SKM-1 treated with dmso at 0.1 percent for 144 hours (cell line): ENCODE measurements around the gene SWI5.
"Not testable (repeated sequence)": the region's sequence is repeated elsewhere in the genome, so short reads cannot be mapped to it uniquely, and the experiment has no call there.

Experiments used
- DNase-seq: peaks from one replicate; lab custom pipeline; 2025; ENCODE audit not compliant: unreplicated experiment; lab: John Stamatoyannopoulos, UW

The SWI5 gene

DNA sequence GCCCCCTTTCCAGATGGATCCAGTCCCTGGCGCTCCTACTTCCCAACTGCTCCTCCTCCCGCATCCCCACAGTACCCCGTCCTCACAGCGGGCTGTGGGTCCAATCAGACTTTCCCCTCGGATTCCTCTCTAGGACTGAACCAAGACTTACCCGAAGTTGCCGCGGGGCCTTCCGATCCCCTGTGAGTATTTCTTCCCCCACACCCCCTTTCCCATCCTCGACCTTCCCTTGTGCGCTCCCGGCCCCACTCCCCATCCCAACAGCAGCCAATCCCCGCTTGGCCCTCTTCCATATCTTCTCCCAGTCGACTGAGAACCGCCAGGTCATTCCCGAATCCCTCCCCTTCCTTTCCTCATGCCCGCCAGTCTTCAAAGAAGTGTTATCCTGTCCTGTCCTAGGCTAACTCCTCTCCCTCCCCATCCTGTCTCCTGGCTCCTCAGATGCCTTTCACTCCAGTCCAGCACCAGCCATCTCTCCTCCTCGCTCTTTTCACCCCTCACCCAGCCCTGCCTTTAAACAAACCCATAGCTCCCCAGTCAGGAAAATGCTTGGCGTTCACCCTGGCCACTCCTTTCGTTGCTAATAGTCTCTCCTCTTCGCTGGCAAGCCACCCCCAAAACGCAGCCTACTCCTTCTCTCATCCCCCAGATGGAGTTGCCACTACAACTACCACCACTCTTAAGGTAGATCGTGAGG is 646 bp downstream of the SWI5 start:
- DNase-seq = no peak

GRCh38 chr9:128279088-128280073 is 3.3 kb downstream of the SWI5 start:
- not testable (repeated sequence) for DNase-seq

- peak; percentile 39 for DNase-seq
Measured at GRCh38 chr9:128280084-128280622, 4.1 kb downstream of the SWI5 start.

DNA sequence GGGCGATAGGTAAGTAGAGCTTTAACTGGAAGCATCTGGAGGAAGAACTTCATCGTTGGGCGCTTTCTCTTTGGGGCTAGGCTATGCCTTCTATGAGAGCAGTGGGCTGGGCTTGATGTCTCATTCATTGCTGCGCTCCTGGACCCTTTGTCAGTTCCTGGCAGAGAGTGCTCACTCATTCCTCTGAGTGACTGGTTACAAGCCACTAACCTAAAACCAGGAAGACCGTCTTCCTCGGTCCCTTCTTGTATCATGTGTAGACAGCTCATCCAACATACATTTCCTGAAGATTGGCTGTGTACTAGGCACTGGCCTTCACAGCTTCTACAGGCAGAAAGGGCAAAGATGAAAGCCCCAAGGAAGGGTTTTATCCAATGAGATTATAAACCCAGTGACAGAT is 6.4 kb downstream of the SWI5 start:
- DNase-seq = no peak

GRCh38 chr9:128285033-128285784 is 9.1 kb downstream of the SWI5 start:
- no peak for DNase-seq

GRCh38 chr9:128286440-128286839 is 10.4 kb downstream of the SWI5 start:
- no peak for DNase-seq

GRCh38 chr9:128288273-128289004 is 12.4 kb downstream of the SWI5 start:
- DNase-seq = no peak

DNA sequence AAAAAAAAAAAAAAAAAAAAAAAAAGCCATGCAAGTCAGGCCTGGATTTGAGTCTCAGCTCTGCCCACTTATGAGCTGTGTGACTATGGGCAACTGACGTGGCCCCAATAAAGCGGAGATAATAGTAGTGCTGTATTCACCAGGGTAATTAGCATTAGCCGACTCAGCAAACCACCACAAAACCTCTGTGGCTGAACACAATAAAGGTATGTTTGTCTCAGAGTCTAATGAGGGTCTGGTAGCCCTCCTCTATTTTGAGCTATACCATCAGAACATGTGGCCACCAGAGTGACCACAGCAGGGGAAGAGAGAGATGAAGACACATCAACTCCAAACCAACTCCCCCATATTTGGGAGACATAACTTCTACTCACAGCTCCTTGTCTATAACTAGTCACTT is 15.9 kb downstream of the SWI5 start:
- DNase-seq = no peak

DNA sequence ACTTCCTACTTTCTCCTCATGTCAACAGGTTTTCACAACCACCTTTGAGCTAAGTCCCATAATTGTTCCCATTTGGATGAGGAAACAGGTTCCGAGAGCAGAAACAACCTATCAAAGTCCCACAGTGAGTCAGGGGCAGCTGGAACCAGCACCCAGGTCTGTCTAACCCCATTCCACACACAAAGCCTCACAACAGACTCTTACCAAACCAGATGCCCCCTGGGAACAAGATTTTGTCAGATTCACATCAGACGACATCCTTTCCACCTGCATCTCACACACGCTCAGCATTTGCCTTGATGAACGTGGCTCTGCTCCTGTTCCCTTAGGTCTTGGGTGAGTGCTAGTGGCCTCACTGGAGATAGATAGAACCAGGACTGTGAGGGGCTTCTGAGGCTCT is 17.0 kb downstream of the SWI5 start:
- DNase-seq = no peak

- no peak for DNase-seq
Measured at GRCh38 chr9:128294142-128294541, 18.1 kb downstream of the SWI5 start.

GRCh38 chr9:128296340-128297220 is 20.5 kb downstream of the SWI5 start:
- DNase-seq = no peak

- DNase-seq = no peak
Measured at GRCh38 chr9:128297221-128297773, 21.2 kb downstream of the SWI5 start.

DNA sequence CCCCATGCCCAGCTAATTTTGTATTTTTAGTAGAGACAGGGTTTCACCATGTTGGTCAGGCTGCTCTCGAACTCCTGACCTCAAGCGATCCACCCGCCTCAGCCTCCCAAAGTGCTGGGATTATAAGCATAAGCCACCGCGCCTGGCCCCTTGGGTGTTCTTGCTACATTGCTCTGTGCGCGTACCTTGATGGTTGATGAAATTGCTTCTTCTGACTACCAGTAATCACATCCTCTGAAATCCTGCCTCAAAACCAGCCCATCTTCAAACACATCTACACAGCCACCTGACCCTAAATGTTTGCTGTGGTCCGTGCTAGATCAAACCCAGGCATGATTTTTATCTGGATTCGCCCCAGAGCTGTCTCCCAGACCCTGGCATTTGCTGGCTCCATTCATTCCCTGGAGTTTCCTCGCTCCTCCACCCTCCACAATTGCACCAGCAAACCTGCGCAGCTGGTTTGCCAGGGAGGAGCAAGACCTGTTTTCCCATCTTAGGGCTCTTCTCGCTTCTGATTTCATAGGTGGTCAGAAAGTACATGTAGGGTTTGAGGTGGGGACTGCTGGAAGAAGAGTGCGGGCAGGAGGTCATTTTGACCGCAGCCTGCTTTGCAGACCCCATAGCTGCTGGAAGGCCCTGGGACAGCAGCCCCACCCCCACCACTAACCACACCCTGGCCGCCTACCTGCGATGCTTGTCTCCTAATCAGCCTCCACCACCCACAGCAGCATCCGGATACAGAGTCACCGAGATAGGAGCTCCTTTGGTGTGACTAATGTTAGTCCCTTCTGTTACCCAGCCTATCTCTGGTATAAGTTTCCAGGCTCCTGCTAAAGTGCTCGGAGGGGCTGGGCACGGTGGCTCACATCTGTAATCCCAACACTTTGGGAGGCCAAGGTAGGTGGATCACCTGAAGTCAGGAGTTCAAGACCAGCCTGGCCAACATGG is 22.7 kb downstream of the SWI5 start:
- DNase-seq = no peak

GRCh38 chr9:128304136-128304970 is 28.3 kb downstream of the SWI5 start:
- no peak for DNase-seq

- DNase-seq = no peak
Measured at GRCh38 chr9:128304971-128305288, 28.9 kb downstream of the SWI5 start.

DNA sequence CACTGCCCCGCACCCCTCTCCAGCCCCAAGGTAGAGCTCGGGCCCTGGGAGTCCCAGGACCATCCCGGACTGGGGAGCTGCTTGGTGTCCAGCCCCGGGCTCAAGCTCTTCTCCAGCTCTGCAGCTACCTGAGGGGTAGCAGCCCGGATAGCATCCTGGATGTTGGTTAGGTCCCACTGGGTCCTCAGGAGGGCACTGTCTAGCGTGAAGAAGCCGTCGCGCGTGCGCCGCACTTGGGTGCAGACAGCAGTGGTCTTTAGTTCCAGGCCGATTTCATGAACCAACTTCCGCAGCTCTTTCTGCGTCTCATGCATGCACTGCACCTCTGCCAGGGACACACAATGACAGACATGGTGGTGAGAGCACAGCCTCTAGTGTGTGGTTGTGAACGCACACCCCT is 33.5 kb downstream of the SWI5 start:
- no peak for DNase-seq

DNA sequence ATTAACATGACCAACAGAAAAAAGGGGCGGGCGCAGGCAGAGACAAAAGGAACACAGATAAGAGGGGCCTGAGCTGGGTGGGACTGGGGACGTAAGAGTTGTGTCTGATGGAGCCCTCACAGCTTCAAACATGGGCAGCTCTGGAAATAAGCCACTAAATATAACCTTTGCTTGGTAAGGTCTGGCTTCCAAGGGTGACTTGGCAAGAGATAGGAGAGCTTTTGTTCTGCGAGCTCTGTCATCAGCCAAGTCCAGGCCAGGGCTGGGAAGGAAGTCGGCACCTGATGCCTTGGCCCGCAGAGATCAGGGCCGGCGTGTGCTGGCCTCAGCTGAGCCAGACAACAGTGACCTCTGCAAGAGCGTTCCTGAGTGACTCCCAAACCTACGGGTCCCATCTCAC is 34.4 kb downstream of the SWI5 start:
- no peak for DNase-seq
